Kidney tubule cell (primary cell): ENCODE measurements around the gene LDB3.
"Not testable (repeated sequence)": the region's sequence is repeated elsewhere in the genome, so short reads cannot be mapped to it uniquely, and the experiment has no call there.

ENCODE experiments used
- DNase-seq: peaks from one replicate; pipeline ENCODE4 v3.0.0-alpha.2; 2018; ENCODE audit warnings: low spot score

LDB3 gene

GRCh38 chr10:86733260-86733671 is 65.0 kb downstream of the LDB3 start:
- no peak for DNase-seq

DNA sequence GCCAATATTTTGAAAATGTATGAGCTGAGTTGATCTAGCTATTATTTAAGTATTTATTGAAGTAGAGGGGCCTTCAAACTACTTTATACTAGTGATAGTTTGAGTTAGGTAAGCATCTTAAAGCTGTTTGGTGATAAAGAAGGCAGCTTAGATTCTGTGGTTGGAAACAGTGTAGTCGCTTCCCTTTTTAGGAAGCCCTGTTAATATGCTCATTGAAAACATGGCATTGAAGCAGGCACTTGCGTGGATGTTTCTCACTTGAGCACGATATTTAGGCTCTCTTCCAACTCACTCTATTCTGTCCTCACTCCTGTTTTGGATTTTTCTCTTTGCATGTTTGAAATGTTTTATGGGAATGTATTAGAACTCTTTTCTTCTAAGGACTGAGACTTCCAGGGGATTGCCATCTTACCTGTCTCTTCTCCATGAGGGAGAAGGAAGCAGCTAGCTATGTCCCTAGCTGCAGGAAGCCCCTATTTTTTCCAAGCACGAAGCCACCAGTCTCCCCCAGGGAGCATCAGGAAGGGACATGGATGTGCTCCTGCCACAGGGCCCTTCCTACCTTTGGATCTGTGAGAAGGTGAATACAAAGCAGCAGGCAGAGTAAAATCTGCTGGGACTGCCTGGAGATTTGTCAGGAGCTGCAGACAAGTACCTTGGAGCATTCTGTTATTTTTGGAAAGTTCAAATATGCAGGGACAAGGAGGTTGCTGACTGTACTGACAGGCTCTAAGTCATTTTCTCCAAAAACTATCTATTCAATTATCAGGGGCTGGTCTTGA is 66.1 kb downstream of the LDB3 start:
- DNase-seq, result no peak

DNA sequence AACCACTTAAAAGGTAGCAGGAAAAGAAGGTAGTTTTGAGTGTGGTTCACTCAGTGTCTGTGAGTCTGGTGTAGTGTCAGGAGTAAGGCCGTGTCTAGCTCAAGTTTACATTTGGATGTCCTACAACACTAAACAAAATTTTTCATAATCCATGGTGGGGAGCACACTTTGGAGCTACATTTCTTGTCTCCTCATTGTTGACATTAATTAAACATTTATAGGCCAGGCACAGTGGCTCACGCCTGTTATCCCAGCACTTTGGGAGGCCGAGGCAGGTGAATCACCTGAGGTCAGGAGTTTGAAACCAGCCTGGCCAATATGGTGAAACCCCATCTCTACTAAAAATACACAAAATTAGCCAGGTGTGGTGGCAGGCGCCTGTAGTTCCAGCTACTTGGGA is 67.0 kb downstream of the LDB3 start:
- DNase-seq, result not testable (repeated sequence)

- no peak for DNase-seq
Observed at GRCh38 chr10:86742230-86742629, 73.9 kb downstream of the LDB3 start.

DNA sequence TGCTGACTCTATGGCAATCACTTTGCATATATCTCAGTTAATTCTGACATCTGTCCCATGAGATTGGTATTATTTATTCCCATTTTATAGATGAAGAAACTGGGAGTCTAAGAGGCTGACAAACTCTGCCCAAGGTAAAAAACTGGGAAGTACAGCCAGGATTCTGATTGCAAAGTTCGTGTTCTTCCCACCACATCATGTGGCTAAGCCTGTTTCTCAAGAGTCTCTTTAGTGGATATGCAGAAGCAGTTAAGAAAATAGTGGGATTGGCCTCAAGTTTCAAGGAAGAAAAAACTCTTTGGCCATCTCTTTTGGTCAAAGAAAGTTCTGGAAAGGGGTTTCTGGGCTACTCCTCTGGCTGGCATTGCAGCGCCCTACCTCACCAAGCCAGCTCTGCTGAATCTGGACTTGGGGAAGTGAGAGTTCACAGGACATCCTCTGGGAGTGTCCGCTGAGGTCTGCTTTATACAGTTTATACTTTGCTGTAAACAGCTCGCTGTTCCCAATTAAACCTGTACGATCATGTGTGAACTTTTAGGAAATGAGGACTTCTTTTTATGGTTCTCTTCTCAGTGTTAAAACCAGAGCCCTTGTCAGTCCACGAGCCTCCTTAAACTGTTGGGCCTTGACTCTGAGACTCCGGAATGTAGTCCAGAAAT is 75.9 kb downstream of the LDB3 start:
- DNase-seq, result no peak

- no peak for DNase-seq
Observed at GRCh38 chr10:86747796-86748581, 79.7 kb downstream of the LDB3 start.

DNA sequence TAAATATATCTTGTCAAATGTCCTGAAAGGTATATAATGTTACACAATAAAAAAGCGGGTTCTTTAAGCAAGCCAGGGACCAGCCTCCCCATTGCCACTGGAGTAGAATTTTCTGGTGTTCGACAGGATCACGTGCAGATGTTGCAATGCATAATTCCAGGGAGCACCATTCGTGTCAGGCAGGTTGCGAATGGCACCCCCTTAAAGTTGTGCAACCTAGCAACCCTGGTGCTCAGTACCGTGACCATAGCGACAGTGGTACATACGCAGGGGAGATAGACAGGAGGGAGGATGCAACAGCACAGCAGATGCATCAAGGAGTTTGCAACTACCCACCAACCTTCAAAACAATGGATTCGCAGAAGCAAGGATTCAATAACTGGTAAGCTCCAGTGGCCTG is 81.5 kb downstream of the LDB3 start:
- DNase-seq, result no peak

GRCh38 chr10:86751477-86751876 is 83.2 kb downstream of the LDB3 start:
- DNase-seq, result no peak

- no peak for DNase-seq
Observed at GRCh38 chr10:86752311-86752710, 84.0 kb downstream of the LDB3 start.

DNA sequence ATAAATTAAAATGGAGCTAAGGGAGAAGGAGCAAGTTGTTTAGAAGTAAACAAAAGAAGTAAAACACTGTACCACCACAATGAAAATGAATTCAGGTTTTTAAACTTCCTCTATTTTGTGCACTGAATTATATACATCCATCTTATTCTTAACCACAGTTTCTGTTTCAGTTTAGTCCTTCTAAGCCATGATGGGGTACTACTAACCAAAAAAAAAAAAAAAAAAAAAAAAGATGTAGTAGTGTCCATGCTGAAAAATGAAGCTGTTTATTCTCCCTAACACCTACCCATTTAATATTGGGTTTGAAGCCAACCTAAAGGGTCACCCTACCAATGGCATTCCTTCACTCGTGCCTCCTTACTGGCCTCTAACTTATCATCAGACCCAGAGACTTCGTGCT is 84.7 kb downstream of the LDB3 start:
- DNase-seq, result no peak

DNA sequence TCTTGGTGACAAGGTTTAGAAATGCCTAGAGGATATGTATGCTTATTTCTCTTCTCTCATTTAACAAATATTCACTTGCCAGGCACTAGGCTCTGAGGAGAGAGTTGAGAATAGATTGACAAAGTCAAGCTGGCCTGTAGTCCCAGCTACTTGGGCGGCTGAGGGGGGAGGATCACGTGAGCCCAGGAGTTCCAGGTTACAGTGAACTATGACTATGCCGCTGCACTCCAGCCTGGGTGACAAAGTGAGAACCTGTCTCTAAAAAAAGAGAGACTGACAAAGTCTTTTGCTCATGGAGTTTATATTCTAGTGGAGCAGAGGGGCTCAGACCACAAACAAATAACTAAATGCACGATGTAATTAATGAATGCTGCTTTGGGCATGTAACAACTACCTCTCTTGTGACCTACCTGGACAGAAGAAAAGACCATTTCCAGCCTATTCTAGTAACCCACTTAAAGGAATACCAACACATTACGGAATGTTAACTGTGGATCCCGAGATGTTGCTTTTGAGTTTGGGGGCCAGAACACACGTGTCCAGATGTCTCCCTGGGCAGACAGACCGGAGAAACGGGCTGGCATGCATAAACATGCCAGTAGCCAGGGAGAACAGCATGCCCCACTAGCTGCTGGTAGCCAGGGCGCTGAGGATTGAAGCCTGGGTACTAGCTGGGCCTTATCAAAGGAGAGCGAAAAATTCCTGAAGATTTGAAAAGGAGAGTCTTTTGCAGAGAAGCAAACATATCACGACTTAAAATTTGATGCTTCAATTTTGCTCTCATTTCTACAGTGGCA is 85.5 kb downstream of the LDB3 start:
- peak; percentile 28 for DNase-seq

DNA sequence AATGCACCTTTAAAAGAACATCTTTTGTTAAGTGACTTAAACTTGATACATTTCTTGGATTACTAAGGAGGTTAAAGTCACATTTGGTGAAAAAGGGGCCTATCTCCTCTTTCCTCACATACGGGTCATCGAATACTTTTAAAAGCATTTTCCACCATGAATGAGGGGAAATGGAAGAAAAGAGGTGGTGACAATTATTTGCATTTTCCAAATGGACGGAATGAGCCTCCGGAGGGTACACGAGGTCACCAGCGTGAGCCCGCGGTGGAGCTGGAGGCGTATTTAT is 87.1 kb downstream of the LDB3 start:
- no peak for DNase-seq

- DNase-seq, result peak; percentile 86
Observed at GRCh38 chr10:86755740-86756510, 87.6 kb downstream of the LDB3 start.

DNA sequence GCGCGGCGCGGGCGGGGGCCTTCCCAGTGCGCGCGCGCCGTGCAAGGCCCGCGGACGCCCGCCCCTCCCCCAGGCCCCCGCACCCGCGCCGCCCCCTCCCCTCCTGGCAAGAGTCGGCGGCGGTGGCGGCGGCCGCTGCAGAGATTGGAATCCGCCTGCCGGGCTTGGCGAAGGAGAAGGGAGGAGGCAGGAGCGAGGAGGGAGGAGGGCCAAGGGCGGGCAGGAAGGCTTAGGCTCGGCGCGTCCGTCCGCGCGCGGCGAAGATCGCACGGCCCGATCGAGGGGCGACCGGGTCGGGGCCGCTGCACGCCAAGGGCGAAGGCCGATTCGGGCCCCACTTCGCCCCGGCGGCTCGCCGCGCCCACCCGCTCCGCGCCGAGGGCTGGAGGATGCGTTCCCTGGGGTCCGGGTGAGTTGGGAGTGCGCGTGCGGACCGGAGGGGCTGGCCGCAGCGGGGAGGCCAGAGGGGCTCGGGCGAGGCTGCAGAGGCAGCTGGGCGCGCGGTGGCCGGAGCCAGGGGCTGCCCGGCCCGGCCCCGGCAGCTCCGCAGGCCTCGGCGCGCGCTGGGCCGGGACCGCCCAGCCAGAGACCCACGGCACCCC is 88.3 kb downstream of the LDB3 start, which contains the start of gene BMPR1A:
BMPR1A (plus strand) TSS at position 109 of the 602 bp plus-strand sequence. CDS start 119,400 bp downstream, outside the sequence.
- DNase-seq, result peak; percentile 93

- DNase-seq, result peak; percentile 54
Observed at GRCh38 chr10:86757113-86757972, 89.0 kb downstream of the LDB3 start.

DNA sequence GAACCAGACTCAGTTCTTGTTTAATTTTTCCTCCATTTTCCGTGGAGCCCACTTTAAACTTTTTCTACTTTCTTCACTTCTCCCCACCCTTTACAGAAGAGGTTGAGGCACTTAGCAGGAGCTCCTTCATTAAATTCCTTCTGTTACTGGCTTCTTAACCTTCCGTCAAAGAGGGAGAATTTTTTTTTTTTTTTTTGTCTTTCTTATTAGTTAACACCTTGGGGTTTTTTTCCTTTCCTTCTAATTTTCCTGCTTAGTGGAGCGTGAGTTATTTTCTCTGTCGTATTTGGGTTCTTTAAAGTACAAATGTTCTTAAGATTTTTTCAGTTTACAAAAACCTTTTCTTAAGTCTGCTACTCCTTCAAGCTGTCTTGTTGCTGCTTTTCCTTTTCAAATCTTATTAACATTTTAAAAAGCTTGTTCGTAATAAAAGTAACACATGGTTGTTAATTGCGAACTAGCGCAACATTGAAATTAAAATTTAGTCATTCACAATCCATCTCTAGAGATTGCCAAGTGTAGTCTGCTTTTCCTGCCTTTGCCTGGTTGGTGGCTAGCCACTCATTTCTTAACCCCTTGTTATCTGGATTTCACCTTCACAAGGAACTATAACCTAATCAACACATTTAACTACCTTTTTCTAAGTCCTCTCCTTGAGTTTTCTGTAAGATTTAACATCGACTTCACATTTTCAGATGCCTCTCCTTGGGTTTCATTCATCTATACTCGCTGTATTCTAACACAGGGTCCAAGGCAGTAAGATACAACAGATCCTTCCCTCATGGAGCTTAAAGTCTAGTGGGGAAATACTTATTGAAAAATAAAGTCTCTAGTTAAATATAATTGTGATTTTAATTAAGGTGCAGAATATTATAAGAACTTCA is 90.1 kb downstream of the LDB3 start:
- DNase-seq, result peak; percentile 46

DNA sequence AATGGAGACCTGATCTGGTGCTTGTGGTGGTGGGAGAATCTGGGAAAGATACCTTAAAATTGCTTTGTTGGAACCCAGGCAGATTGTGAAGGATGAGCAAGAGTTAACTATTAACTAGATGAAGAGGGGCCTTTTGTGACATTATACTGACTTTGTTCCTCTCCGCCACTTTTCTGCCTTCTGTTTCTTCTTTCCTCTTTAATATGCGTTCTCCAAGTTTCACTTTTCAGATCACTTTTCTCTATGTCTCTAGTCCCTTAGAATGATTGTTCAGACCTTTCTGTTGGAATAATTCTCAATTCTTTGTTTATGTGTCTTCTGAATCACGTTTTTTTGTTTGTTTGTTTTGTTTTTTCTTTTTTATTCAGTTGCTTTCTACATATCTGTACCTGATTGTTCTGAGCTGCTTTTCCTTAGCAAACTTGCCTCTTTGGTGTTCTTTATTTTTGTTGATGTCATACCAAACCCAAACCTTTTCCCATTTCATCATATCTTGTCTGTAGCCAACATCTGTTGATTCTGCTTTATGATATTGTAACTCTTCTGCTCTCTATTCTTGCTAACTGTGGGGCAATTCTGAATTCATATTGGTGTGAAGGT is 90.9 kb downstream of the LDB3 start:
- DNase-seq, result peak; percentile 11

- no peak for DNase-seq
Observed at GRCh38 chr10:86763404-86763803, 95.1 kb downstream of the LDB3 start.

DNA sequence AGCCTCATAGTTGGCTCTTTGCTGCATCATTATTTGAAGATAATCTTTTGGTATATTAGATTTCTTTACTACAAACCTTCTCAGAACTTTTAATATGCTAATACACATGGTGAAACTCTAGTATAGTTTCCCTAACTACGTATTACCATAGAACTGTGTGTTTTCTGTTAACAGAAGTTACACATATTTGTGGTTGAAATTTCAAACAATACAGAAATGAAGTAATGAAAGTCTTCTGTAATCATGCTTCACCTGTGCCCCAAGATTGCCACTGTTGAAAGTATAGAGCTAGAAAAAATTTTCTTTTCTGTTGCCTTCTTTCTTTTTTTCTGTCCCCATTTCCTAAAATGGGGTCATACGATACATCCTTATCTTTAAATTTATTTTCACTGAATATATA is 97.2 kb downstream of the LDB3 start:
- DNase-seq, result no peak
